Brain microvascular endothelial cell (primary cell): ENCODE data around the gene SEC61A1.

ENCODE experiments used
- DNase-seq: peaks from one replicate; pipeline ENCODE4 v3.0.0-alpha.2; 2020
- H3K27ac ChIP-seq: fragments of 250-450 bp; sonication (Bioruptor Pico); 2 replicates; pipeline ENCODE4 v1.5.1; 2020; ENCODE audit warnings: mild to moderate bottlenecking, moderate library complexity
- H3K27me3 ChIP-seq: fragments of 250-450 bp; sonication (Bioruptor Pico); replicated peaks from 2 replicates; pipeline ENCODE4 v1.5.1; 2020; ENCODE audit warnings: mild to moderate bottlenecking
- H3K36me3 ChIP-seq: fragments of 250-450 bp; sonication (Bioruptor Pico); replicated peaks from 2 replicates; pipeline ENCODE4 v1.5.1; 2020; ENCODE audit warnings: mild to moderate bottlenecking
- H3K4me3 ChIP-seq: 2 replicates; pipeline ENCODE4 v1.5.1; 2011; ENCODE audit warnings: low read depth, mild to moderate bottlenecking, control low read depth, low read length, moderate library complexity
- CTCF ChIP-seq: IDR thresholded peaks from 2 replicates; pipeline ENCODE4 v1.5.1; 2011; ENCODE audit warnings: low read depth, mild to moderate bottlenecking, moderate library complexity, low read length, control low read depth, inconsistent platforms; ENCODE audit errors: missing control alignments
- in situ Hi-C: cut with HindIII; loops from 2 replicates; pipeline ENCODE4 v1.10.0; 2017; ENCODE audit warnings: low sequenced_read_pairs, low pct_ligation_motif_present

The SEC61A1 gene

GRCh38 chr3:128062033-128062745, 10.0 kb downstream of the SEC61A1 start:
- in situ Hi-C loops = no loop called here
- TF ChIP-seq CTCF = no peak
- Histone ChIP-seq H3K27ac (no peak overlapping the region), H3K27me3 (no peaks in the 10 kb centered on the region), H3K36me3 (peaks cover 87% of the 10 kb centered on the region), H3K4me3 (no peak overlapping the region)
- no peak for DNase-seq

- Histone ChIP-seq H3K27me3 (no peaks in the 10 kb centered on the region), H3K27ac (no peak overlapping the region), H3K36me3 (peaks cover 92% of the 10 kb centered on the region), H3K4me3 (no peak overlapping the region)
- TF ChIP-seq CTCF = no peak
- in situ Hi-C loops = no loop called here
- no peak for DNase-seq
Measured at GRCh38 chr3:128063865-128064264, 11.6 kb downstream of the SEC61A1 start.

GRCh38 chr3:128064962-128065361, 12.7 kb downstream of the SEC61A1 start:
- H3K36me3 ChIP-seq = peaks cover 90% of the 10 kb centered on the region
- no peak for DNase-seq
- H3K27ac ChIP-seq = no peak overlapping the region
- no peak for TF ChIP-seq CTCF
- no peak overlapping the region for H3K4me3 ChIP-seq
- H3K27me3 ChIP-seq = no peaks in the 10 kb centered on the region
- in situ Hi-C loops = no loop called here

- H3K36me3 ChIP-seq = peaks cover 94% of the 10 kb centered on the region
- H3K4me3 ChIP-seq = no peak overlapping the region
- TF ChIP-seq CTCF = no peak
- no peaks in the 10 kb centered on the region for H3K27me3 ChIP-seq
- in situ Hi-C loops = no loop called here
- no peak for DNase-seq
- H3K27ac ChIP-seq = no peak overlapping the region
Measured at GRCh38 chr3:128066114-128066513, 13.9 kb downstream of the SEC61A1 start.

- no peaks in the 10 kb centered on the region for H3K27me3 ChIP-seq
- in situ Hi-C loops = no loop called here
- peaks cover 94% of the 10 kb centered on the region for H3K36me3 ChIP-seq
- no peak overlapping the region for H3K27ac ChIP-seq
- TF ChIP-seq CTCF = no peak
- H3K4me3 ChIP-seq = no peak overlapping the region
- DNase-seq = no peak
Measured at GRCh38 chr3:128066676-128067075, 14.4 kb downstream of the SEC61A1 start.

GRCh38 chr3:128067489-128067888, 15.3 kb downstream of the SEC61A1 start:
- TF ChIP-seq CTCF = no peak
- Histone ChIP-seq H3K27ac (no peak overlapping the region), H3K36me3 (peaks cover 94% of the 10 kb centered on the region), H3K4me3 (no peak overlapping the region), H3K27me3 (no peaks in the 10 kb centered on the region)
- no peak for DNase-seq
- in situ Hi-C loops = no loop called here
